ENCODE measurements around the gene PIK3C3.

DNA sequence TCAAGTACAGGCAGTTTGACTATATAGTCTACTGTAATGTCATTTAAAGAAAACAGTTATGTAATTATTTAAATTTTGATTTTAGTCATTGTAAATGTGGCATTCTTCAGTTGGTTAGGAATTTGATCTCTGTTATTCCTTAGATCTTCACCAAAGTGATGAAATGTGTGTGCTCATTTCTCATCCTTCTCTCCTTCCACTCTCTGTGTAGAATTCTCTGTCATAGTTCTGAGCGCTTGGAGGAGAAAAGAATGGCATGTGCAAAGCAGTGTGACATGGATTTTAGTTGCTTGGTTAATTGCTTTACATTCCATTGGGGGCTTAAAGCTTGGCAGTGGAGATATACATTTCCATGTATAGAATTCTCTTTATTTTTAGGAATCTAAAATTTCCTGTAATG, 14.8 kb downstream of the PIK3C3 start:
- TF ChIP-seq, protein P1, sequence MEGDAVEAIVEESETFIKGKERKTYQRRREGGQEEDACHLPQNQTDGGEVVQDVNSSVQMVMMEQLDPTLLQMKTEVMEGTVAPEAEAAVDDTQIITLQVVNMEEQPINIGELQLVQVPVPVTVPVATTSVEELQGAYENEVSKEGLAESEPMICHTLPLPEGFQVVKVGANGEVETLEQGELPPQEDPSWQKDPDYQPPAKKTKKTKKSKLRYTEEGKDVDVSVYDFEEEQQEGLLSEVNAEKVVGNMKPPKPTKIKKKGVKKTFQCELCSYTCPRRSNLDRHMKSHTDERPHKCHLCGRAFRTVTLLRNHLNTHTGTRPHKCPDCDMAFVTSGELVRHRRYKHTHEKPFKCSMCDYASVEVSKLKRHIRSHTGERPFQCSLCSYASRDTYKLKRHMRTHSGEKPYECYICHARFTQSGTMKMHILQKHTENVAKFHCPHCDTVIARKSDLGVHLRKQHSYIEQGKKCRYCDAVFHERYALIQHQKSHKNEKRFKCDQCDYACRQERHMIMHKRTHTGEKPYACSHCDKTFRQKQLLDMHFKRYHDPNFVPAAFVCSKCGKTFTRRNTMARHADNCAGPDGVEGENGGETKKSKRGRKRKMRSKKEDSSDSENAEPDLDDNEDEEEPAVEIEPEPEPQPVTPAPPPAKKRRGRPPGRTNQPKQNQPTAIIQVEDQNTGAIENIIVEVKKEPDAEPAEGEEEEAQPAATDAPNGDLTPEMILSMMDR (IDR thresholded peaks at IDR 0.05): no peak
- TF ChIP-seq POLR2A (IDR thresholded peaks at IDR 0.05): no peak

All from right lobe of liver (tissue), 4 donors.